ENCODE results near the gene CD22. TPM values are rescaled to one million over a fixed set of nuclear protein-coding genes. Genes with fewer than 3 reads are reported as not detected.

The CD22 gene
- total RNA-seq, 2 experiments from 2014 or later = 0.52 to 0.67 TPM

DNA sequence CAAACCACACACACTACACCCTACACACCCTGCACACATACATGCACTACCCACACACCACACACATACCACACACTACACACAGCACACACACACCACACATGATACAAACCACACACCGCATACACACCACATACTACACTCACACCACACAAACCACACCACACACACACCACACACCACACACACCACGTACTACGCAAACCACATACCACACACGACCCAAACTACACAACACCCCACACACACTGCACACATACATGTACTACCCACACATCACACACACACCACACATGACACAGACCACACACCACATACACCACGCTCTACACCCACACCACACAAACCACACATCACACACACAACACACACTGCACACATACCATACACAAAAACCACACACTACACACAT, 30.4 kb upstream of the CD22 start:
- TF ChIP-seq, protein P1, sequence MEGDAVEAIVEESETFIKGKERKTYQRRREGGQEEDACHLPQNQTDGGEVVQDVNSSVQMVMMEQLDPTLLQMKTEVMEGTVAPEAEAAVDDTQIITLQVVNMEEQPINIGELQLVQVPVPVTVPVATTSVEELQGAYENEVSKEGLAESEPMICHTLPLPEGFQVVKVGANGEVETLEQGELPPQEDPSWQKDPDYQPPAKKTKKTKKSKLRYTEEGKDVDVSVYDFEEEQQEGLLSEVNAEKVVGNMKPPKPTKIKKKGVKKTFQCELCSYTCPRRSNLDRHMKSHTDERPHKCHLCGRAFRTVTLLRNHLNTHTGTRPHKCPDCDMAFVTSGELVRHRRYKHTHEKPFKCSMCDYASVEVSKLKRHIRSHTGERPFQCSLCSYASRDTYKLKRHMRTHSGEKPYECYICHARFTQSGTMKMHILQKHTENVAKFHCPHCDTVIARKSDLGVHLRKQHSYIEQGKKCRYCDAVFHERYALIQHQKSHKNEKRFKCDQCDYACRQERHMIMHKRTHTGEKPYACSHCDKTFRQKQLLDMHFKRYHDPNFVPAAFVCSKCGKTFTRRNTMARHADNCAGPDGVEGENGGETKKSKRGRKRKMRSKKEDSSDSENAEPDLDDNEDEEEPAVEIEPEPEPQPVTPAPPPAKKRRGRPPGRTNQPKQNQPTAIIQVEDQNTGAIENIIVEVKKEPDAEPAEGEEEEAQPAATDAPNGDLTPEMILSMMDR (IDR thresholded peaks at IDR 0.05) = no peak
- DNase-seq (no peak), ATAC-seq (ENCODE audit: poor library complexity) (no peak)
- Mint-ChIP-seq H3K4me1 (ENCODE audit: low read depth) (peaks cover 7% of the 10 kb centered on the region), H3K9me3 (no peaks in the 10 kb centered on the region), H3K27me3 (no peaks in the 10 kb centered on the region), H3K36me3 (ENCODE audit: low read depth) (no peaks in the 10 kb centered on the region), H3K4me3 (no peak overlapping the region), H3K27ac (no peak overlapping the region)
- Histone ChIP-seq H3K27ac (ENCODE audit: low read depth in 1 of 2, low read length in 2 of 2) (no peak overlapping the region), H3K9me3 (ENCODE audit: control insufficient read depth in 1 of 2, insufficient read depth in 1 of 2, low read length in 2 of 2) (no peaks in the 10 kb centered on the region), H3K4me3 (ENCODE audit: low read length) (no peak overlapping the region), H3K36me3 (ENCODE audit: insufficient read depth, low read length) (no peaks in the 10 kb centered on the region), H3K27me3 (ENCODE audit: control insufficient read depth in 1 of 2, insufficient read depth in 2 of 2, low read length in 2 of 2) (no peaks in the 10 kb centered on the region), H3K4me1 (ENCODE audit: insufficient read depth, low read length) (peaks cover 17% of the 10 kb centered on the region)
- intact Hi-C loops (cut with DNase I, micrococcal nuclease) = no loop called here
- CTCF ChIA-PET = no interaction called here
- POLR2A ChIA-PET = no interaction called here

DNA sequence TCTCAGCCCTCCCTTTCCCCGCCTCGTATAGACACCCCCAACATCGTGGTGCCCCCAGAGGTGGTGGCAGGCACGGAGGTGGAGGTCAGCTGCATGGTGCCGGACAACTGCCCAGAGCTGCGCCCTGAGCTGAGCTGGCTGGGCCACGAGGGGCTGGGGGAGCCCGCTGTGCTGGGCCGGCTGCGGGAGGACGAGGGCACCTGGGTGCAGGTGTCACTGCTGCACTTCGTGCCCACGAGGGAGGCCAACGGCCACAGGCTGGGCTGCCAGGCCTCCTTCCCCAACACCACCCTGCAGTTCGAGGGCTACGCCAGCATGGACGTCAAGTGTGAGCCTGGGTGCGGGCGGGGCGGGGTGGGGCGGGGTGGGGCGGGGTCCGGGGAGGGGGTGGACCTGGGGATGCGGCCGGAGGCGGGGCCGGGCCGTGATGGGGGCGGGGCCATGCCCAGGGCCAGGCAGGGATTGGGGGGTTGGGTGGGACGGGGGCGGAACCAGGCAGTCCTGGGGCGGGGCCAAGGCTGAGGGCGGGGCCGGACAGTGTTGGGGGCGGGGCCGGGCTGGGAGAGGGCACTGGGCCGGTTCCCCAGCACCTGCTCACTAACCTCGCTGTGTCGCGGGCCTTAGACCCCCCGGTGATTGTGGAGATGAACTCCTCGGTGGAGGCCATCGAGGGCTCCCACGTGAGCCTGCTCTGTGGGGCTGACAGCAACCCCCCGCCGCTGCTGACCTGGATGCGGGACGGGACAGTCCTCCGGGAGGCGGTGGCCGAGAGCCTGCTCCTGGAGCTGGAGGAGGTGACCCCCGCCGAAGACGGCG, 29.3 kb upstream of the CD22 start:
- ATAC-seq (ENCODE audit: poor library complexity) (no peak), DNase-seq (peak in 2 of 14 experiments; percentile 36 to 49)
- H3K36me3 ChIP-seq (ENCODE audit: insufficient read depth, low read length) = no peaks in the 10 kb centered on the region
- Mint-ChIP-seq H3K27ac (no peak overlapping the region), H3K36me3 (ENCODE audit: low read depth) (no peaks in the 10 kb centered on the region), H3K4me1 (ENCODE audit: low read depth) (peaks cover 7% of the 10 kb centered on the region), H3K4me3 (no peak overlapping the region), H3K9me3 (no peaks in the 10 kb centered on the region), H3K27me3 (no peaks in the 10 kb centered on the region)
- ChIA-PET CTCF (no interaction called here), POLR2A (no interaction called here)
- intact Hi-C loops (cut with DNase I, micrococcal nuclease) = no loop called here
- H3K9me3 ChIP-seq (ENCODE audit: control insufficient read depth in 1 of 2, insufficient read depth in 1 of 2, low read length in 2 of 2) = no peaks in the 10 kb centered on the region
- H3K27ac ChIP-seq (ENCODE audit: low read depth in 1 of 2, low read length in 2 of 2) = no peak overlapping the region
- H3K27me3 ChIP-seq (ENCODE audit: control insufficient read depth in 1 of 2, insufficient read depth in 2 of 2, low read length in 2 of 2) = no peaks in the 10 kb centered on the region
- TF ChIP-seq, protein P1 (IDR thresholded peaks at IDR 0.05) = no peak
- H3K4me3 ChIP-seq (ENCODE audit: low read length) = no peak overlapping the region
- H3K4me1 ChIP-seq (ENCODE audit: insufficient read depth, low read length) = peaks cover 17% of the 10 kb centered on the region

DNA sequence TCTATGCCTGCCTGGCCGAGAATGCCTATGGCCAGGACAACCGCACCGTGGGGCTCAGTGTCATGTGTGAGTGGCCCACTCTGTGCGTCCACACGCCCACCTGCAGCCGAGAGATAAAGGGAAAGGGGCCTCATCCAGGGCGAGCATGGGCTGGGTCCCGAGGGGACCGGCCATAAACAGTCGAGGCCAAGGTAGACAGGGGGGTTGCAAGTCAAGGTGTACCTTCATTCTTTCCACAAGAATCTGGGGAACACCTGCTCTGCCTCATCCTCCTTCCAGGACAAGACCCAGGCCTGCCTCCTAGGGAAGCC, 28.7 kb upstream of the CD22 start:
- Histone ChIP-seq H3K27ac (ENCODE audit: low read depth in 1 of 2, low read length in 2 of 2) (no peak overlapping the region), H3K36me3 (ENCODE audit: insufficient read depth, low read length) (no peaks in the 10 kb centered on the region), H3K4me1 (ENCODE audit: insufficient read depth, low read length) (peaks cover 16% of the 10 kb centered on the region), H3K27me3 (ENCODE audit: control insufficient read depth in 1 of 2, insufficient read depth in 2 of 2, low read length in 2 of 2) (no peaks in the 10 kb centered on the region), H3K9me3 (ENCODE audit: control insufficient read depth in 1 of 2, insufficient read depth in 1 of 2, low read length in 2 of 2) (no peaks in the 10 kb centered on the region), H3K4me3 (ENCODE audit: low read length) (no peak overlapping the region)
- Mint-ChIP-seq H3K4me3 (no peak overlapping the region), H3K27me3 (no peaks in the 10 kb centered on the region), H3K4me1 (ENCODE audit: low read depth) (peaks cover 7% of the 10 kb centered on the region), H3K9me3 (no peaks in the 10 kb centered on the region), H3K27ac (no peak overlapping the region), H3K36me3 (ENCODE audit: low read depth) (no peaks in the 10 kb centered on the region)
- ATAC-seq (ENCODE audit: poor library complexity) (no peak), DNase-seq (no peak)
- POLR2A ChIA-PET = no interaction called here
- intact Hi-C loops (cut with DNase I, micrococcal nuclease) = no loop called here
- CTCF ChIA-PET = no interaction called here
- TF ChIP-seq, protein P1 (IDR thresholded peaks at IDR 0.05) = no peak

Measured in CD4-positive, alpha-beta T cell (primary cell).